HCEC 1CT (cell line): Measurements from ENCODE around the gene VCL.
"Not testable (repeated sequence)": the region's sequence is repeated elsewhere in the genome, so short reads cannot be mapped to it uniquely, and the experiment has no call there.

Experiments used
- DNase-seq: peaks from one replicate; pipeline ENCODE4 v3.0.0-alpha.2; 2017

The VCL gene

DNA sequence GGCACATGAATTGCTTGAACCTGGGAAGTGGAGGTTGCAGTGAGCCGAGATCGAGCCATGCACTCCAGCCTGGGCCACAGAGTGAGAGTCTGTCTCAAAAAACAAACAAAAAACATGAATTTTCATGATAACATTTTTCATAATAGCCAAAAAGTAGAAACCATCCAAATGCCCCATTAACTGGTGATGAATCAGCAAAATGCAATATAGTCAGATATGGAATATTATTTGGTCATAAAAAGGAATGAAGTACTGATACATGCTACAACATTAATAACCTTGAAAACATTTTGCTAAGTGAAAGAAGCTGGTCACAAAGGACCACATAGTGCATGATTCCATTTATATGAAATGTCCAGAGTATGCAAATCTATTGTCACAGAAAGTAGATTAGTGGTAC is 24.5 kb upstream of the VCL start:
- no peak for DNase-seq

DNA sequence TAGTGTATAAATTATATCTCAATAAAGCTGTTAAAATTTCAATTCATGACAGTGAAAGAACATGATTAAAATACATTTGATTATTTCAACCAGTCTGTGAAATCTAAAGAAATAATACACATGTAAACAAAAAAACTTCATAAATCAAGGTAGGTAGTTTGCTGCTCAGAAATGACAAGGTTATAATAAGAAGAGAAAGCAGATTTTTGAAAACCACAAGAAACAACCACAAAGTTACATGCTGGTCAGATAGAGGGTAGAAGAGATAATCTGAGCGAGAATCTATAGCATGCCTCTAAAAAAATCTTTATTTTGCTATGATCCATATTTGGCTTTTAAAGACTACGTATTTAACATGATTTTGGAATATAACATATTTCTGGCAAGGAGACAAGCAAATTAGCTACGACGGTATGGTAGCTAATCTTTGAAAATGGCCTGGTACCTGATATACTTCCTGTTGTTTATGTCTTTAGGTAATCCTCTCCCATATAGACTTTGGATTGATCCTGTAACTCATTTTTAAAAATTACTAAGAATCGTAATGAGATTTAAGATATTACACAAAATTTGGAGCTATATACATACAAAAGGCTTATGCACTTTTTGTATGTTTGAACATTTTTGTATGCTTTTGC is 23.5 kb upstream of the VCL start:
- no peak for DNase-seq

DNA sequence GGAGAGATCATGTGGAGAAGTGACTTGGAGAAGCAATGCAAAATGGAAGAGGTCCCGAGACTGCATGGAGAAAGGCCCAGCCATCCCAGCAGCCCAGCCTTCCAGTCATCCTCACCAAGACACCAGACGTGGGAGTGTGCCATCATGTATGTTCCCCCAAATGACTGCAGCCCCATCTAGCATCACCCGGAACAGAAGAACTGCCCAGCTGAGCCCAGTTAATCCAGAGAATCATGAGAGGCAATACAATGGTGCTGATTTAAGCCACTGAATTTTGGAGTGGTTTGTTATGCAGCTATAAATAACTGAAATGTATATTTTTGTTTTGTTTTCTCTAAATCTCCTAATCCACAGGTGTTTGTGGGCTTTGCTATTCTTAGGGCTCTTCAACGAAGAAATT is 22.5 kb upstream of the VCL start:
- no peak for DNase-seq

DNA sequence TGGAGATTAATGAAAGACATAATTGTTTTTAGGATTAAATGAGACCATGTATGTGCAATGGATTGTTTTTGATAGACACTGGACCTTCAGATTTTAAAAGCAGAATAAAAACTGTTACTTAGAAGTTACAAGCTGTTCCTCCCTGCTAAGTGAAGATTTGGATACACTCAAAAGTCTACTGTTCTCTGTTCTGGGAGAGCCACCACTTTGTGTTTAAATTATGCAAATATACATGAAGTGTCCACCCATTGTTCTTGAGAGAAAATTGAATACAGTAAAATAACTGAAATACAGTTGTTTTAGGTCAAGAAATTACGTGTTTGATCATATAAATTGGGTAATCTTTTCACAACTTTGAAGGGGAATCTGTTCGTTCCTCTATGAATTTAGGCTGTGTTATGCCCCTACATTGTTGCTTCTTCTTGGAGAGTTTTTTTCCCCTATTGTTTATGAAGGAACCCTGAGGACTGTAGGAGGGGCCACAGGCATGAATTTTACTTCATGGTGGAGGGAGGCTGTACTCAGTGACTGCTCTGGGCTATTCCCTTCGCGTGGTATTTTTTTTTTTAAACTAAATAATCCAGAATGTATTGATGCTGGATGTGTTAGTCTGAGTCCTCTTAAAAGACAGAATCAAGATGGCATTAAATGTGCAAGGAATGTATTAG is 18.6 kb upstream of the VCL start:
- DNase-seq, result no peak

DNA sequence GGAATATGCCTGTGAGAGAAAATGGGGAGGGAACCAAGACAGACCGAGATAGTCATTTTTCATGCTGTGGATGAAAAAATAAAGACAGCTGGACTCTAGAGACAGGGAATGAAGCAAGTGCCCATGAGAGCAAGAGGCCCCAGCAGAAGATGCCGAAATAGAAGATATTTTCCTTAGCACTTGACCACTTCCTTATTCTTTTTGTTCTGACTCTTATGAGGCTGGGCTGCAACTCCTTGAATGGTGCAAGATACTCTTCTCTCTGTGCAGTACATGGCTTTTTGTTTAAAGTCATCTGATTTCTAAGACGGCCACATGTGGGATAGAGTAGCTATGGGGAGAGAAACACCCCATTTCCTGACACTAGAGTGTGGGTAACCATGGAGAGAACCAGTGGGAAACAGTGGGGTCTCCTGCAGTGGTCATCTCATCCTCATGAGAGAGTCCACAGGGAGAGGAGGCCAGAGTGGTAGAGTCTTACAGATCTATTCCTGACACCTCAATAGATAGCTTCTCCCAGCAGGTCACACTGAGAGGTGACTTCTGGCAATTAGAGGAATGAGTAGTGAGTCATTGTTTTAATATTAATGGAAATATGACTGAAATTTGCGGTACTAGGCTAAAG is 18.0 kb upstream of the VCL start:
- no peak for DNase-seq

DNA sequence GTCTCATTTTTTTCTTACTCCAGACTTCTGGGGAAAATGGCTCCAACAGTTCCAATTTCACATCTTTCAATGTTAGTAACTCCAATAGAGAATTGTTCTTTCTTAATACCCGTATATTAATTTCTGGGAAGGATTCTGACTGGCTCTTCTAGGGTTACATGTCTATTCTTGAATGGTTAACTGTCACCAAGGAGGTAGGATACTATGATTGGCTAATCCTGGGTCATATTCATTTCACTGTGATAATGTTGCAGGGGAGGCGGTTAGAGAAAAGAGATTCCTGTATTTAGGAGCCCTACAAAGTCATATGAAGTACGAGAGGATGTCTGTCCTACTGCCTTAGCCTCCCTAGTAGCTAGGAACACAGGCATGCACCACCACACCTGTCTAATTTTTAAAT is 16.1 kb upstream of the VCL start:
- DNase-seq, result no peak

DNA sequence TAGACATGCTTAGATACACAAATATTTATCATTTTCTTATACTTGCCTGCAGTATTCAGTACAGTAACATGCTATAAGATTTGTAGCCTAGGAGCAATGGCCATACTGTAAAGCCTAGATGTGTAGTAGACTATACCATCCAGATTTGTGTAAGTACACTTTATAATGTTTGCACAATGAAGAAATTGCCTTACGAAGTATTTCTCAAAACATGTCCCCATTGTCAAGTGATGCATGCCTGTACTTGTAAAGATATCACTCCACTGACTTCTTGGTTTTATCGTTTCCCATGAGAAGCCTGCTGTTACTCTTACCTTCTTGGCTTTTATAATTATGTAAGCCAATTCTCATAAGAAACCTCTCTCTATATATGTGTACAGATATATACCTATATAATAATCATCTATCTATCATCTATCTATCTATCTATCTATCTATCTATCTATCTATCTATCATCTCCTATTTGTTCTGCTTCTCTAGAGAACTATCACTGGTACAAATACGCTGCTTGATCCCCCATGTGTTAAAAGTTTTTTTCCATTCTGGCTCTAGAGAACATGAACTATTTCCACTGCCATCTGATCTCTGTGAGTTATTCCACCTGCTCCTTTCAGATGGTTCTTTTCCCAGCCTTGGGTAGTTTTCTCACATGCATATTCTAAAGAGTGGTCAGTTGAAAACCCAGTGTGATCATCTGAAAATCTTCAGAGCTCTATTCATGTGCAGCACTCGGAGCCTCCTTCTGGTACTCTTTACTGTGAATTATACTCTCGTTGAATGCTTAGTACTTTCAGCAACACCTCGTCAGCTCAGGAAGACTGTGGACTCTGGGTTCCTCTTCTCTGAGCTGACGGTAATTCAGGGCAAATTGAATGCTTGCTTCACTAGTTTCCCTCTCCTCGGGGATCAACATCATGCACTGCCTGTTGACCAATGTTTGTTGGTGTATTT is 14.5 kb upstream of the VCL start:
- DNase-seq, result no peak

DNA sequence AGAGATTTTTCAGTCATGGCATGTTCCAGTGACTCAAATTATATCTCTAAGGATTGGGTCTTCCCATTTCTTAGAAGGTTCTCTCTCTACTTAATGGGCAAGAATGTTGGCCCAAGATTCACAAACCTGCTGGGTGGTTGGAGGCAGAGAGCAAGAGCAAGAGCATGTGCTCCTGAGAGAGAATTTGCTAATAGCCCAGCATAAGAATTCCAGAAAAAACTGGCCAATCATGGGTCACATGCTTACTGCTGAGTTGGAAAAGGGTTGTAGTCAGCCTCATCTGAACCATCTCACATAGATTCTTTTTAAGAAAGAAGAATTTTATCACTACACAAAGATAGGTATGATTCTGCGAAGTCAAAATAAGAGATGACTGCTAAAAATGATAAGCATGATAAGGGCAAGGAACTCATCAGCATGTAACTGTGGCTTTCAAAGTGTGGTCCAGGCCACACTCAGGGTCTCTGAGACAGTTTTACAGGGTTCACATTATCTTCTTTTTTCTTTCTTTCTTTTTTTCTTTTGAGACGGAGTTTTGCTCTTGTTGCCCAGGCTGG is 8.2 kb upstream of the VCL start:
- DNase-seq, result no peak

DNA sequence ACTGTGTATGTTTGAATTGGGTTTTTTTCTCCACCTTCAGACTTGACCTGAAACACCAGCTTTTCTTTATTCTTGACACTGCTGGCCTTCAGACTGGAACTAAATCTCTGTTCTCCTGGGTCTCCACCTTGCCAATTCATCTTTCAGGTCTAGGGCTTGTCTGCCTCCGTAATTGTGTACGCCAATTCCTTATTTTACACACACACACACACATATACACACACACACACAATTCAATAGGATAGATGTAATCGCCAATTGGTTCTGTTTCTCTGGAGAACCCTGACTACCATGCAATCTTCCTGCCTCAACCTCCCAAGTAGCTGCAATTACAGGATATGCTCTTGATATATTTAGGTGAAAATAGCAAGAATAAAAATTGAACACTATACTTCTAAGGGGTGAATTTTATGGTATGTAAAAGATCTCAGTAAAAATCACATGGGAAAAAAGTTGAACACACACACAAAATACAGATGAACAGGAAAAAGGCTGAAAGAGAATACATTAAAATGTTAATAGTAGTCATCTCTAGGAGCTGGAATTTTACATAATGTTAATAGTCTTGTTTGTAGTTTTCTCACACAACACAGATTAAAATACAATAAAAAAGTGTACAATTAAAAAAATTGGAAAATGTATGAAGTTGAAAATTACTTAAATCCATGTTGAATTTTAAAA is 6.6 kb upstream of the VCL start:
- no peak for DNase-seq

DNA sequence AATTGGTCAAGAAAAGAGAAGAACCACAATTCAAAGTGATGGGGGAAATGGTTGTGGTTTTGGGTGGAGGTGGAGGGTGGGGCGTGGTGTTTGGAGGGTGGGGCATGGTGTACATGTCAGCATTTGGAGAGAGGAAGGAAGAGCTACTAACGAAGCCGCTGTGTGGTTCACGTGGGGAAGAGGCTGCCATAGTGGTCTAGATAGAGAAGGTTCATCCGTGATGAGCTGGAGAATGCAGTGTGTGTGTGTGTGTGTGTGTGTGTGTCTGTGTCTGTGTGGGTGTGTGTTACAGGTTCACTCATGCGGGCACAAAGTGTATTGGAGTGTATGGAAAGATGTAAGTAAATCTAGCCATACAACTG is 6.1 kb upstream of the VCL start:
- no peak for DNase-seq

DNA sequence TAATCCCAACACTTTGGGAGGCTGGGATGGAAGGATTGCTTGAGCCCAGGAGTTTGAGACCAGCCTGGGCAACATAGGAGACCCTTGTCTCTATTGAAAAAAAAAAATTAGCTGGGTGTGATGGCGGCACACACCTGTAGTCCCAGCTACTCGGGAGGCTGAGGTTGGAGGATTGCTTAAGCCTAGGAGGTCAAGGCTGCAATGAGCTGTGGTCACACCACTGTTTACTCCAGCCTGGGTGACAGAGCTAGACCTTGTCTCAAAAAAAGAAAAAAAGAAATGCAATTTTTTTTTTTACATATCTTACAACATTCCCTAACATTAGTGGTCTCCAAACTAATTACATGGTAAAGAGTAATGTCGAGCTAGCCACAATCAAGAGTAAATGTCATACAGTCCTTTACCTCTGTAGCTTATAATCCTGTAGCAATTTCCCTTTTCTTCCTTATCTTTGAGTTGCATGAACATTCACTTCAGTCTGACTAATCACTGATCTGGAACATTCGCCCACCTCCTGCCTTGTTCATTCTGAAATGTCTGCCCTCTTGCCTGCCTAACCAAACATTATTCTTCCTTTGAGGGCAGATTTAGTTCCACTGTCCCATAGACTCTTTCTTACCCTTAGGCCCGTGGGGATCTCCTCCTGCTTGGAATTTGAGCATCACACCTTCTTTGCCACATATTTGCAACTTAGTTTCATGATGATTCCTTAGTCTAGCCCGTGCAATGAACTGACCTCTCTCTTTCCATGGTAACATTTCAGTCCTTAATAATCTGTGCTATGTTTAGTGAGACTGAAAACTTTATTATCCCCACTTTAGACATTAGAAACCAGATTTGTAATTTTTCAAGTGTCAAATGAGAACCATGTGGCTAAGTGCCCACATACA is 4.8 kb upstream of the VCL start:
- DNase-seq, result no peak

DNA sequence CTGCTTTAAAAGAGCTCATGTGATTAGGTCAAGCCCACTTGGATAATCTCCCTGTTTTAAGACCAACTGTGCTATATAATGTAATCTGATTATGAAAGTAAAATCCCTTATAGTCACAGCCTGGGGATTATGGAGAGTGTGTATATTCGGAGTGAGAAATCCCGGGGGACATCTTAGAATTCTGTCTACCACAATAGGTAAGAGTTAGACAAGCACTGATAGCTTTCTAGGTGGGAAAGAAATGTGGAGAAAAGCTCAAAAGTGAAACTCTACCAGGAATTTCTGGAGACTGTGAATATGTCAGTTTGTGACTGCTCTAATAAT is 2.9 kb upstream of the VCL start:
- no peak for DNase-seq

DNA sequence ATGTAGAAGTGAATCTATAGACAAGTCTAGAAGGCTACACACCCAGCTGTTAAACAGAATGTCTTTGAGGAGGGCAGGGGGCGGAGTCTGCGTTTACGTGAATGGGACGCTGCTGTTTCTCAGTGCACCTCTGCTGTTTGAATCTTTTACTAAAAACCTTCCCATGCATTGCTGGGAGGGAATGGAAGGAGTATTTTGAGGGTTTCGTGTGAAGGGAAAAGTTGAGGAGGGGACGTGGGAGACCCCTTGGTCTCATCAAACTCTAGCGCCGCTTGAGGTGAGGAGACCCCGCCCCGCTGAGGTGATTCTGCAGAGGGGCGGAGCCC is 492 bp upstream of the VCL start:
- peak; percentile 72 for DNase-seq

DNA sequence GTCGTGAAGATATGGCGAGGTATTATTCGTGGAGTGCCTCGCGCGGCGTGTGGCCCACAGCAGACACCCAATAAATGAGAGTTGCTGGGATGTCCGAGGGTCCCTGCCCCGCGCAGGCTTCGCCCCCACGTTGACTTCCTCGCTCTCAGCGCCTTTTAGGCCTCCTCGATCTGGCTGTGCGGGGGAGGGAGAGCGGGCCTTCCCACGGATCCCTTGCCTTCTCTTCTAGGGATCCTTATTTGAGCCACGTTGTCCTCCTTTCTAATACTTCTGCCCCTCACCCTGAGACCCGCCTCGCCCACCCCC is 660 bp downstream of the VCL start:
- DNase-seq, result no peak

DNA sequence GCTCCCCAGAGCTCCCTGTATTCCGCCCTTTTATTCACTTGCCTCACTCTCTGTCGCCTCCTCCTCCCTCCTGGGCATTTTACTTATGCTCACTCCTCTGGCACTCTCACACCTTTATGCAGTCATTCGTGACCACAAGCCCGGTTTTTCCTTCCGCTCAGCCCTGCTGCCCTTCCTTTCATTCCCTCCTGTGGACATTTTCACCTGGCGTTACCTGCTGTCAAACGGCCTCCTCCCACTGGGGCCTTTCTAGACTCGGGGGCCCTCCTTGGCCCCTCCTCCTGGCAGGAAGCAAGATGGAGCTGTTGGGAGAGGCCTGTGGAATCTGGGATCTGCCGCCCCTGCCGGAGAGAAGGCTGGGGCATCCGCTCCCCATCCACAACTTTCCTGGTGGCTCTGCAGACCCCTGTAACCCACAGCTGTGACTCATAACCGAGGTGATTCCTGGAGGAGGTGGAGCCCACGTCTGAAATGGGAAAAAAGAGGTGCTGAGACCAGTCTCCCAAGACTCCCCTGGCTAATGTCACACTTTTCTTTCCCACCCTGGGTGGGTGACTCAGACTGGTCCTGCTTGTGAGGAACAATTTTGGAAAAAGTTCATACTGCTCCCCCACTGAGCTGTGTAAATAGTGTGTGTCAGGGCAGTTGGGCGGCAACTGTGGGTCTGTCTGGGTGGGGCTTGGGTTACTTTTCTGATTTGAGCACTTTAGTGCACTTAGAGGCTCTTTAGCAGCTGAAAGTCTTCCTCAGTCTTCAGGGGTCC is 1.2 kb downstream of the VCL start:
- DNase-seq, result peak; percentile 81

DNA sequence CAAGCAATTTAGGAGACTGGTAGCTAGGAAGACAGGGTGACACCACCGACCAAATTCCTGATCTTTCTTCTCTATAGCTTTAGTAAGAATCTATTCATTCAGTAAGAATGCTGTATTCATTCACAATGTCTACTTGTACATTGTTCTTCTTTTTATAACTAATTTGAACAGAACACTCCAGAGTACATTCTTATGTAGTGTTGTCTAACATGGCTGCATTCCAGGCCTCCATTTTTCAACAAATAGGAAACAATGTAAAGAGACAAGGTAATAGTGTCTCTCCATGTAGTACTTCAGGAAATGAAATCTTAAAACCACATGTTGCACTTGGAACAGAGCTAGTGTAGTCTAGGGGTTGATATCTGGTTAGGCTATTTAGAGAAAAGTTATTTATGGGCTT is 1.8 kb downstream of the VCL start:
- peak; percentile 42 for DNase-seq

DNA sequence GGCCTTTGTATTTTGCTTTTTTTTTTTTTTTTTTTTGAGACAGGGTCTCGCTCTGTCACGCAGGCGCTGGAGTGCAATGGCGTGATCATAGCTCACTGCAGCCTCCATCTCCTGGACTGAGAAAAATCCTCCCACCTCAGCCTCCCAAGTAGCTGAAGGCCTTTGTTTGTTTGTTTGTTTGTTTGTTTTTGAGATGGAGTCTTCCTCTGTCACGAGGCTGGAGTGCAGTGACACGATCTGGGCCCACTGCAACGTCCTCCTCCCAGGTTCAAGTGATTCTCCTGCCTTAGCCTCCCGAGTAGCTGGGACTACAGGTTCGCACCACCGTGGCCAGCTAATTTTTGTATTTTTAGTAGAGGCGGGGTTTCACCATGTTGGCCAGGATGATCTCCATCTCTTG is 2.3 kb downstream of the VCL start:
- DNase-seq, result not testable (repeated sequence)

DNA sequence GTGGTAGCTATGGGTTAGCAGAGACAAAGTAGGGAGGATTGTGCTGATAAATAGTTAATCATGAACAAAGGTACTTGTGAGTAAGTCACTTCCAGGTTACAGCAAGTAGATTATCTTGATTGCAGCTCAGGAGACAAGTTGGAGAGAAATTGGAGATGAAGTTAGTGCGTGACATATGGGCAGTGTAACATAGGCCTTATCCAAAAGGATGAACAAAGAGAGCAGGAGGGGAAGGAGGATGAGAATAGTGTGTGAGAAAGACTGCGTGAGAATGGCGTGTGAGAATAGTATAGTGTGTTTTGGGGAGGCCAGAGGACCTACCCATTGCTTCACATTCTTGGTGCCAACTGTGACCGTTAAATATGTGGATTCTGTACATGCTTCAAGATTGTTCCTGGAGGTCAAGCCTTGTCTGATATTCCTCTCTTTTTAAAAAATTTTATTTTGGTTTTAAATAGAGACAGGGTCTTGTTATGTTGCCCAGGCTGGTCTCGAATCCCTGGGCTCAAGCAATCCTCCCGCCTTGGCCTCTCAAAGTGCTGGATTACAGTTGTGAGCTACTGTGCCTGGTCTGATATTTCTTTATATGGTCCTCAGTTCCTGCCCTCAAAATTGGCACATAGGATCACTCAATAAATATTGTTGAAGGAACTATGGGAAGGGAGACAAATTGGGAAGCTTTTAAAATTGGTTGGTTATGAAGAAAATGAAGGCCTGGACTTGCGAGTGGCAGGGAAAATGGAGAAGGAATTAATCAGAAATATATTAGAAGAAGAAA is 3.2 kb downstream of the VCL start:
- no peak for DNase-seq

DNA sequence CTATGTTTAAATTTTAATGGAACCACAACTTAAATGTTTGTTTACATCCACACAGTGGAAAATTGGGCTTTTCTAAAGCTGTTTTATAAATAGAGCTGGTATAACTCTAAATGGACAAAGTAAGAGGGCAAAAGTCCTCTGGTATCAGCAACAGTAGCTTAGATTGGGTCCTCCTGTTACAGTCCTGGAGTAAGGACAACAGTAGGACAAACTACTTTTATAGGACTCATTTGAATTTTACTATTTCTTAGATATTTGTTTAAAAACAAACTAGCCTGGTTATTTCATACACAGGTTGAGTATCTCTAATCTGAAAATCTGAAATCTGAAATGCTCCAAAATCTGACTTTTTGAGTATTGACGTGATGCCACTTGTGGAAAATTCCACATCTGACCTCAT is 8.4 kb downstream of the VCL start:
- no peak for DNase-seq

DNA sequence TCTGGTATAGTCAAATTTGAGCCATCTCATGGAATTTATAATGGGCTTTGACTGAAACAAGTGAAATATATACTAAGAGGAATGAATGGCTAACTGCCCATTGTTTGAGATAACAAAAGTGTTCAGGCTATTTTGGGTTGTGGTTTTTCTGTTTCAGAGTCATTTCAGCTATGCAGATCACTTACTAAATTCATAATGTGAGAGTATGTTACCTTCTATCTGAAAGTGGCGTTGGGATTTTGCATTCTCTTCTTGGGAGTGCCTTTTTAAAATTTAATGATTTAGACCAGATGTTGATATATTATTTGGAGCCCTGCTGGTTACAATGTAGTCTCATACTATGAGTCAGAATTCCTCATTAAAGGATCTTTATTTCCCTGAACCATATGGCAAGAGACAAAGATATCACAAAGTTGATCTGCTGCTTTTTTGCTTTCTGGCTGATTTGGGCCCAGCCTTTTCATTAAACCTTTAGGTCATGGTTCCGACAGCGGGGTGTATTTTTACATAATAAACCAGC is 10.4 kb downstream of the VCL start:
- DNase-seq, result peak; percentile 88
